Cardiac fibroblast (primary cell): ENCODE results near the gene NXN.
A peak's percentile ranks its signal among the peaks of the same experiment; 100 is the strongest.
"Not testable (repeated sequence)": the region's sequence is repeated elsewhere in the genome, so short reads cannot be mapped to it uniquely, and the experiment has no call there.

Experiments
- DNase-seq, 2 donors: peaks; one replicate each; pipeline versions ENCODE4 v3.0.0 to v3.0.0-alpha.2; 2010; ENCODE audit warnings: low read depth in 2 of 2
- H3K4me3 ChIP-seq, 2 donors: replicated peaks in 1 of 2; 1 replicate in 1 of 2; 2 replicates in 1 of 2; pipeline ENCODE4 v1.5.1; 2011; ENCODE audit warnings: low read depth in 2 of 2, low read length in 2 of 2, mild to moderate bottlenecking in 2 of 2, moderate library complexity in 1 of 2
- CTCF ChIP-seq: IDR thresholded peaks from one replicate; pipeline ENCODE4 v1.5.1; 2011; ENCODE audit warnings: low read depth, mild to moderate bottlenecking, low read length, inconsistent platforms

Gene NXN

DNA sequence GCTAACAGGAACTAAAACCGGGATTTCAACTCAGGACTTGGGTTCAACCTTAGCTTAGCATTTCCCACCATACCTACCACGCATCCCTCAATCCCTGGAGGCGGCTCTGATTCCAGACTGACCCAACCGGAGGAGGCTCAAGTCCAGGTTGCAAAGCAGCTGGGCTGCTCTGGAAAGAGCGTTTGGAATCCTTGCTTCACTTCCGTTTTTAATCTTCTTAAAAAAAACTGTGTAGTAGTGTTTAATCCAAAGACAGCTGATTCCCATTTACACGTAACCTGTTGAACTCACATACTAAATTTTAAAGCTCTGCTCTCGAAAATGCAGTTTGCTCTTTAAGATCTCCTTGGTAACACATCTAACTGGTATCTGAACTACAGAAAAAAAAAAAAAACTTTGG is 50.0 kb downstream of the NXN start:
- peak in 1 of 2 donors; percentile 28 for DNase-seq
- no peak overlapping the region for H3K4me3 ChIP-seq
- no peak for TF ChIP-seq CTCF

GRCh38 chr17:927611-928461 is 51.7 kb downstream of the NXN start:
- no peak for TF ChIP-seq CTCF
- no peak overlapping the region for H3K4me3 ChIP-seq
- DNase-seq, result peak; percentile 69 to 86

DNA sequence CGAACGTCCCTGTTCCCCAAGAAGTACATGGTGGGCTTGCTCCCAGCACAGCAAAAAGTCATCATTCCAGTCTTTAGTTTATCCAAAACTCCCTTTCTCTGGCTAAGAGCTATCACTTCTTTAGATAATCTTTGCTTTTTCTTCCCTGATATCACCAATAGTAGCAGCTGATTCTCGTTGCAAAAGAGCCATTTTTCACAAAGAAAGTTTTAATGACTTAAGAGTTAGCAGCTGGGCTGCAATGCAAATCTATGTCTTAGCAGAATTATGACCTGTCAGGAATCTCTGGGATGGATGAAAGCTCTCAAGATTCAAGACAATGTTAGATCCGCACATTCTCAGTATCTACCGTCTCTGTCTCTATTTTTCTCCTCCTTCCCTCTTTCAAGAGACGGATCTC is 53.8 kb downstream of the NXN start:
- DNase-seq, result no peak
- TF ChIP-seq CTCF, result no peak
- H3K4me3 ChIP-seq, result no peak overlapping the region

DNA sequence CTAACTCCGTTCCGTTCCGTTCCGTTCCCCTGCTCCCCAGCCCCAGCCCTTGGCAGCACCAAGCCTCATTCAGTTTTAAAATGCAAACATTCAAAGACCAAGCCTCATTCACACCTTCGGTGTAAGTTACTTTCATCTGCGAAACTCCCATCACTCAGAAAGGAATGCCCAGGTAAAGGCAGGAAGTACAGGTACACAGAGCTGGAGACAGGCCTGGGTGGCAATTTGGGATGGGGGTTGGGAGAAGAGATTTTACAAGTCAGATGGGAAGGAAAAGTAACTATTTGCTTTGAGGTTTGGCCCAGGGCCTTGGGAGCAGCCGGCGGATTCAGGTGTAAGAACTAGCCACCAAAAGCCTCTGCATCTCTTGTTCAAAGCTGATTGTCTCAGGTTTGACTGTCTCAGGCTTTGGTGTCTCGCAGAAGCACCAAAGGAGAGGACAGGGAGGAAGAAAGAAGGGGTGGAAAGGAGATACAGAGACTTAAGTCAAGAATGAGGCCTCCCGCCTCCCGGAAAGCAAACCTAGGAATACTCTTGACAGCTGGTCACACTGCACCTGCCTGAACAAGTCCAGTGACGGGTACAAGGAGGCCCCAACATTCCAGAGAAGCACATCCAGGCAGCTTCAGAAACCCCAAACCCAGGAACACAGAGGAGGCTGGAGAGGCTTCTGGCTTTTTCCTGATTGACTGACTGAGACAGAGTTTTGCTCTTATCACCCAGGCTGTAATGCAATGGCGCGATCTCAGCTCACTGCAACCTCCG is 54.7 kb downstream of the NXN start:
- no peak for DNase-seq
- H3K4me3 ChIP-seq, result no peak overlapping the region

DNA sequence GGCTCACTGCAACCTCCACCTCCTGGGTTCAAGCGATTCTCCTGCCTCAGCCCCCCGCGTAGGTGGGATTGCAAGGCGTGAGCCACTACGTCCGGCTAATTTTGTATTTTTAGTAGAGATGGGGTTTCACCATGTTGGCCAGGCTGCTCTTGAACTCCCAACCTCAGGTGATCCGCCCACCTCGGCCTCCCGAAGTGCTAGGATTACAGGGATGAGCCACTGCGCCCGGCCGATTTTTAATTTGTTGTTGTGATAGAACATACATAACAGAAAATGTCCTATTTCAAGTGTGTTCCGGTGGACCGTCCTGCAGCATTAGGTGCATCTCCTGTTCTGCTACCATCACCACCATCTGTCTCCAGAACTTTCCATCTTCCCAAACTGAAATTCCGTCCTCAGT is 55.3 kb downstream of the NXN start:
- DNase-seq, H3K4me3 ChIP-seq: not testable (repeated sequence)

More for the DNA sequence above, 54.7 kb downstream of the NXN start:
- TF ChIP-seq CTCF, result no peak

- DNase-seq, result no peak
- TF ChIP-seq CTCF, result no peak
- H3K4me3 ChIP-seq, result no peak overlapping the region
Measured at GRCh38 chr17:923633-924032, 55.9 kb downstream of the NXN start.

DNA sequence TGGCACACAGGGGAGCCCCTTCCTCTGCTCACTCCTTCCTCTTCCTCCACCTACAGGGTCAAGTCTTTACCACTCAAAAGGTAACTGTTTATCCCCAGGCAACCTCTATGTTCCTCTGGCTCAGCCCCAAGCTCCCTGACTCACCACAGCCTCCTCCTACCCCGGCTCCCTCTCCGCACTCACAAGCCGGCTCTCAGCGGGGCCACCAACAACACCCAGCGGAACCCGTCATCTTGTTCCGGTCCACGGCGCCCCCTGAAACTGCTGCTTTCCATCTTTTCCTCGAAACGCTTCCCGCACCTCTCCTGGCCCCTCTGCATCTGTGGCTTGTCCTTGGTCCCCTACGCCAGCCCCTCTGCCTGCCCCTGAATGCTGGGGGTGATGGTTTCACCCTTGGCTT is 58.4 kb downstream of the NXN start:
- no peak for TF ChIP-seq CTCF
- peak in 1 of 2 donors; percentile 25 for DNase-seq
- no peak overlapping the region for H3K4me3 ChIP-seq
